B cell (primary cell): ENCODE measurements around the gene RAB6B. TPM values are rescaled to one million over a fixed set of nuclear protein-coding genes. Genes with fewer than 3 reads are reported as not detected.

Source experiments
- ATAC-seq: fragments of 200-7000 bp; cut with Tn5 transposase; one replicate; pipeline ENCODE4 v1.10.0; 2021; ENCODE audit warnings: low read depth, mild to moderate bottlenecking, moderate number of reproducible peaks, moderate library complexity
- CTCF ChIA-PET: fragments of 350-600 bp; sonication (Branson Sonifier 250); formaldehyde crosslinking; loops from one replicate; lab custom pipeline; 2021; ENCODE audit warnings: antibody characterized with exemption, inconsistent platforms; lab: Charles Lee
- POLR2A ChIA-PET: fragments of 350-600 bp; sonication (Branson Sonifier 250); formaldehyde crosslinking; loops from one replicate; lab custom pipeline; 2021; ENCODE audit warnings: antibody characterized with exemption; lab: Charles Lee
- DNase-seq: peaks from one replicate; pipeline ENCODE4 v3.0.0; 2013
- H2AFZ ChIP-seq: 2 replicates; pipeline ENCODE4 v1.6.1; 2012; ENCODE audit warnings: mild to moderate bottlenecking, low read depth, low read length; ENCODE audit not compliant: insufficient read depth, poor library complexity, severe bottlenecking
- H3K27ac ChIP-seq, 2 donors: 1 replicate in 1 of 2; 2 replicates in 1 of 2; pipeline ENCODE4 v1.5.1; 2012 to 2013; ENCODE audit warnings: low read length in 2 of 2, mild to moderate bottlenecking in 2 of 2, moderate library complexity in 1 of 2
- H3K27me3 ChIP-seq, 4 experiments: fragments of 200-600 bp in 1 of 4; sonication (generic) in 1 of 4; replicated peaks in 1 of 4; 1 replicate in 2 of 4; 2 replicates in 2 of 4; pipeline versions ENCODE4 v1.6.1 to v1.7.0; 2013 to 2016; ENCODE audit warnings: low read length in 3 of 4, mild to moderate bottlenecking in 2 of 4, mixed read lengths in 1 of 4, moderate library complexity in 1 of 4; ENCODE audit not compliant: insufficient read depth in 4 of 4, control insufficient read depth in 3 of 4; ENCODE audit errors: control extremely low read depth in 1 of 4
- H3K36me3 ChIP-seq, 2 experiments: replicated peaks in 1 of 2; 1 replicate in 1 of 2; 2 replicates in 1 of 2; pipeline versions ENCODE4 v1.6.1 to v1.7.1; 2013; ENCODE audit warnings: low read length in 1 of 2; ENCODE audit not compliant: insufficient read depth in 2 of 2, control insufficient read depth in 1 of 2; ENCODE audit errors: control extremely low read depth in 1 of 2, extremely low read depth in 1 of 2
- H3K4me1 ChIP-seq, 2 donors: fragments of 200-600 bp in 1 of 2; sonication (generic) in 1 of 2; 1 replicate in 1 of 2; 2 replicates in 1 of 2; pipeline versions ENCODE4 v1.5.1 to v1.6.1; 2013 to 2017; ENCODE audit warnings: low read length in 2 of 2; ENCODE audit not compliant: control insufficient read depth in 2 of 2, insufficient read depth in 2 of 2
- H3K4me2 ChIP-seq: replicated peaks from 2 replicates; pipeline ENCODE3; 2012; ENCODE audit warnings: mild to moderate bottlenecking, low read depth, low read length; ENCODE audit not compliant: poor library complexity, severe bottlenecking
- H3K4me3 ChIP-seq, 5 experiments: fragments of 200-600 bp in 1 of 5; sonication (generic) in 1 of 5; 1 replicate in 3 of 5; 2 replicates in 2 of 5; pipeline versions ENCODE4 v1.5.1 to v1.7.0; 2011 to 2016; ENCODE audit warnings: low read length in 4 of 5, mild to moderate bottlenecking in 4 of 5, low read depth in 2 of 5, control low read depth in 1 of 5, moderate library complexity in 1 of 5; ENCODE audit not compliant: insufficient read depth in 1 of 5; ENCODE audit errors: control extremely low read depth in 1 of 5, extremely low read depth in 1 of 5
- H3K79me2 ChIP-seq: fragments of 200-600 bp; sonication (generic); one replicate; pipeline ENCODE4 v1.6.0; 2016; ENCODE audit warnings: low read length; ENCODE audit not compliant: control insufficient read depth, insufficient read depth
- H3K9ac ChIP-seq: fragments of 200-600 bp; sonication (generic); 2 replicates; pipeline ENCODE4 v1.6.1; 2017; ENCODE audit warnings: mild to moderate bottlenecking, low read length, moderate library complexity
- H3K9me3 ChIP-seq, 3 donors: one replicate each; pipeline versions ENCODE4 v1.6.1 to v1.7.1; 2013; ENCODE audit warnings: low read length in 2 of 3; ENCODE audit not compliant: control insufficient read depth in 2 of 3, insufficient read depth in 1 of 3; ENCODE audit errors: control extremely low read depth in 1 of 3
- H4K20me1 ChIP-seq: 2 replicates; pipeline ENCODE4 v1.6.0; 2012; ENCODE audit warnings: mild to moderate bottlenecking, low read length; ENCODE audit not compliant: insufficient read depth, control insufficient read depth, poor library complexity, severe bottlenecking
- H3K27ac Mint-ChIP-seq: one replicate; pipeline ENCODE4 v1.8.0; 2021; ENCODE audit warnings: mixed read lengths
- H3K27me3 Mint-ChIP-seq: one replicate; pipeline ENCODE4 v1.8.0; 2021; ENCODE audit warnings: mixed read lengths
- H3K4me1 Mint-ChIP-seq: one replicate; pipeline ENCODE4 v1.8.0; 2021; ENCODE audit warnings: mixed read lengths
- H3K4me3 Mint-ChIP-seq: one replicate; pipeline ENCODE4 v1.8.0; 2021; ENCODE audit warnings: mixed read lengths
- H3K9me3 Mint-ChIP-seq: one replicate; pipeline ENCODE4 v1.8.0; 2022; ENCODE audit warnings: mixed read lengths; ENCODE audit not compliant: insufficient read depth
- EZH2 ChIP-seq: IDR thresholded peaks from 2 replicates; pipeline ENCODE4 v1.6.1; 2012; ENCODE audit warnings: borderline replicate concordance, low read depth, mild to moderate bottlenecking, moderate library complexity, low read length; ENCODE audit not compliant: insufficient read depth, poor library complexity, severe bottlenecking
- WGBS: methylation state at CpG from one replicate; pipeline ENCODE4 v1.1.5; 2013; ENCODE audit warnings: missing lambda C conversion rate; ENCODE audit not compliant: insufficient coverage; 5-methylcytosine and 5-hydroxymethylcytosine counted together
- intact Hi-C: fragments of 100-400 bp; cut with micrococcal nuclease; formaldehyde crosslinking; loops from one replicate; pipeline ENCODE4 v1.10.0; 2022
- polyA plus RNA-seq: library from polyadenylated mRNA; depleted of rRNA; stranded (reverse); fragments of >200 nt; gene quantifications from 2 replicates; pipeline ENCODE4 v1.2.3, GENCODE V29; 2012
- total RNA-seq, 2 donors: library from RNA; stranded (reverse); fragments of 120-200 nt in 1 of 2; gene quantifications; 1 replicate in 1 of 2; 2 replicates in 1 of 2; pipeline versions ENCODE4 v1.2.3 to v1.2.4, GENCODE V29; 2013 to 2022
- TF ChIP-seq, protein P1 (sequence below): fragments of 200-600 bp; IDR thresholded peaks from one replicate; pipeline ENCODE4 v1.8.0; 2022; ENCODE audit warnings: antibody characterized with exemption, mild to moderate bottlenecking

The RAB6B gene
- total and polyA plus RNA-seq, 2 donors (not counting 1 experiment from before 2014, with no cell fraction given) = not detected

DNA sequence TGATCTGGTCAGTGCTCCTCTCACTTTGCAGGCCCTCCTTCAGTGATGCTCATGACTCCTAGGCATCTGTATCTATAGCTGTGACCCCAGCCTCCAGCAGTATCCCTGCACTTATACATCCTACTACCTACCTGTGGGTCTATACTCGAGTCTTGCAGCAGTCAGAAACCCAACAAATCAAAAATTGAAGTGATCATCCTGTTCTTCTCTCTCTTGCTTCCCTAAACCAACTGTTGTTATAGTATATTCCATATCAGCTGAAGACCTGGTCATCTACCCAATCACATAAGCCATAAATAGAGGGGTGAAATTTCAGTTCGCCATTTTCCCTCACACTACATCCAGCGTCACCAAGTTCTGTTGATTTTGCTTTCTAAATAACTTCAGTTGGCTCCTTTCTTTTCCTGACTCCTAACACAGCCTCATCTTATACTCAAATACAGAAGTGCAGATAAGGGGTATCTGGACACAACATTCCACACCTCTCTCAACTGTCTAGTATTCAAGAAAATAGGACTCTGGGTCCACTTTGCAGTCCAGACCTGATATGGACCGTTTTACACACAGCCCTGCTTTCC is 116.0 kb downstream of the RAB6B start:
- WGBS = 66% methylated on average over 3 of the region's 4 CpGs
- peaks cover 0 to 5% (median 0%) of the 10 kb centered on the region in 3 donors for H3K9me3 ChIP-seq
- POLR2A ChIA-PET = no interaction called here
- CTCF ChIA-PET = no interaction called here
- H2AFZ ChIP-seq = no peak overlapping the region
- ATAC-seq = no peak
- peaks cover 22% of the 10 kb centered on the region for H3K27me3 Mint-ChIP-seq
- no peak overlapping the region for H3K27ac Mint-ChIP-seq
- H3K4me2 ChIP-seq = no peak overlapping the region
- TF ChIP-seq EZH2 = no peak
- TF ChIP-seq, protein P1, sequence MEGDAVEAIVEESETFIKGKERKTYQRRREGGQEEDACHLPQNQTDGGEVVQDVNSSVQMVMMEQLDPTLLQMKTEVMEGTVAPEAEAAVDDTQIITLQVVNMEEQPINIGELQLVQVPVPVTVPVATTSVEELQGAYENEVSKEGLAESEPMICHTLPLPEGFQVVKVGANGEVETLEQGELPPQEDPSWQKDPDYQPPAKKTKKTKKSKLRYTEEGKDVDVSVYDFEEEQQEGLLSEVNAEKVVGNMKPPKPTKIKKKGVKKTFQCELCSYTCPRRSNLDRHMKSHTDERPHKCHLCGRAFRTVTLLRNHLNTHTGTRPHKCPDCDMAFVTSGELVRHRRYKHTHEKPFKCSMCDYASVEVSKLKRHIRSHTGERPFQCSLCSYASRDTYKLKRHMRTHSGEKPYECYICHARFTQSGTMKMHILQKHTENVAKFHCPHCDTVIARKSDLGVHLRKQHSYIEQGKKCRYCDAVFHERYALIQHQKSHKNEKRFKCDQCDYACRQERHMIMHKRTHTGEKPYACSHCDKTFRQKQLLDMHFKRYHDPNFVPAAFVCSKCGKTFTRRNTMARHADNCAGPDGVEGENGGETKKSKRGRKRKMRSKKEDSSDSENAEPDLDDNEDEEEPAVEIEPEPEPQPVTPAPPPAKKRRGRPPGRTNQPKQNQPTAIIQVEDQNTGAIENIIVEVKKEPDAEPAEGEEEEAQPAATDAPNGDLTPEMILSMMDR = no peak
- H3K4me1 Mint-ChIP-seq = no peaks in the 10 kb centered on the region
- no peak overlapping the region for H3K9ac ChIP-seq
- peaks cover 0 to 6% (median 2%) of the 10 kb centered on the region in 4 experiments for H3K27me3 ChIP-seq
- no peak overlapping the region for H3K4me3 Mint-ChIP-seq
- no peaks in the 10 kb centered on the region for H3K36me3 ChIP-seq
- intact Hi-C loops = no loop called here
- no peak overlapping the region for H3K27ac ChIP-seq
- no peaks in the 10 kb centered on the region for H3K79me2 ChIP-seq
- no peaks in the 10 kb centered on the region for H3K4me1 ChIP-seq
- no peaks in the 10 kb centered on the region for H3K9me3 Mint-ChIP-seq
- H4K20me1 ChIP-seq = no peaks in the 10 kb centered on the region
- H3K4me3 ChIP-seq = no peak overlapping the region
- DNase-seq = no peak

GRCh38 chr3:133777807-133778568 is 117.7 kb downstream of the RAB6B start:
- no peak for DNase-seq
- Histone ChIP-seq H3K9ac (no peak overlapping the region), H3K36me3 (no peaks in the 10 kb centered on the region), H3K27me3 (peaks cover 0 to 6% (median 3%) of the 10 kb centered on the region in 4 experiments), H3K4me3 (no peak overlapping the region), H2AFZ (no peak overlapping the region), H3K79me2 (no peaks in the 10 kb centered on the region), H4K20me1 (no peaks in the 10 kb centered on the region), H3K9me3 (no peaks in the 10 kb centered on the region), H3K4me2 (no peak overlapping the region), H3K27ac (no peak overlapping the region), H3K4me1 (no peaks in the 10 kb centered on the region)
- CTCF ChIA-PET = no interaction called here
- TF ChIP-seq EZH2 = no peak
- TF ChIP-seq, protein P1 = no peak
- H3K9me3 Mint-ChIP-seq = no peaks in the 10 kb centered on the region
- H3K4me3 Mint-ChIP-seq = no peak overlapping the region
- peaks cover 32% of the 10 kb centered on the region for H3K27me3 Mint-ChIP-seq
- WGBS = 80% methylated on average over 4 of the region's 8 CpGs
- intact Hi-C loops = no loop called here
- POLR2A ChIA-PET = no interaction called here
- no peak for ATAC-seq
- H3K27ac Mint-ChIP-seq = no peak overlapping the region
- H3K4me1 Mint-ChIP-seq = no peaks in the 10 kb centered on the region
